C4-2B (cell line): ENCODE results near the gene RBFOX2.

ENCODE experiments used
- ZFX ChIP-seq: fragments of 450-650 bp; IDR thresholded peaks from 2 replicates; pipeline ENCODE4 v1.6.1; 2017
- TF ChIP-seq, protein P1 (sequence below): fragments of 450-650 bp; conservative IDR thresholded peaks from 2 replicates; pipeline ENCODE4 v1.5.1; 2017; ENCODE audit warnings: mild to moderate bottlenecking

DNA sequence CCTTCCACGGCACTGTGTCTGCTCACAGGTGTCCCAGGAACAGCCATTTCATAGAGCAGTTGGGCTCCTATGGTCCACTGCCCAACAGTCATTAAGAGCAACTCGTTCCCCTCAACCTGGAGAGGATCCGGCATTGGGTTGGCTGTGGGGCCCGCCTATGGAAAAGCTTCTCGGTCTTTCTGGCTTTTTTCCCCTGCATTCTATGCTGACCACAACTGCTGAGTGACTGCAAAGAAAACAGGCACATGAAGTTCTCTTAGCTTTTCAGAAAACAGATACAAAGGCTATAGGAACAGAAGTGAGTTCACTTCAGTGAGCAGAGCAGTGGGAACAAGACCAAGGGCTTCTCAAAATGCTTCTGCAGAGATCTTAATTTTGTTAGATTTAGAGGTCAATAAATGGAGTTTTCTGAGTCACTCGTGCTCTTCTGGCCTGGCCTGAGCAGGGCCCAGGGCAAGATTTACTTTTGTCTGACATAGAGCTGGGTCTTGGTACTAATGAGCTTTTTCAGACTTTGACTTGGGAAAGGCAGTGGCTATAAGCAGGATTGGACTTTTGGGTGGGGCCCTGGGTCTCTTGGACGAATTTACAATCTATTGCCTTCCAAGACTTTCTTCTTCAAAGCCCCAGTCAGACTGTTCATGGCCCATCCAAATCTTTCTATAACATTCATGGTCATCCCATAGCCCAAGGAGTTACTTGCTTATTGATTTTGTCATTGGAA is 324.6 kb downstream of the RBFOX2 start:
- TF ChIP-seq, protein P1, sequence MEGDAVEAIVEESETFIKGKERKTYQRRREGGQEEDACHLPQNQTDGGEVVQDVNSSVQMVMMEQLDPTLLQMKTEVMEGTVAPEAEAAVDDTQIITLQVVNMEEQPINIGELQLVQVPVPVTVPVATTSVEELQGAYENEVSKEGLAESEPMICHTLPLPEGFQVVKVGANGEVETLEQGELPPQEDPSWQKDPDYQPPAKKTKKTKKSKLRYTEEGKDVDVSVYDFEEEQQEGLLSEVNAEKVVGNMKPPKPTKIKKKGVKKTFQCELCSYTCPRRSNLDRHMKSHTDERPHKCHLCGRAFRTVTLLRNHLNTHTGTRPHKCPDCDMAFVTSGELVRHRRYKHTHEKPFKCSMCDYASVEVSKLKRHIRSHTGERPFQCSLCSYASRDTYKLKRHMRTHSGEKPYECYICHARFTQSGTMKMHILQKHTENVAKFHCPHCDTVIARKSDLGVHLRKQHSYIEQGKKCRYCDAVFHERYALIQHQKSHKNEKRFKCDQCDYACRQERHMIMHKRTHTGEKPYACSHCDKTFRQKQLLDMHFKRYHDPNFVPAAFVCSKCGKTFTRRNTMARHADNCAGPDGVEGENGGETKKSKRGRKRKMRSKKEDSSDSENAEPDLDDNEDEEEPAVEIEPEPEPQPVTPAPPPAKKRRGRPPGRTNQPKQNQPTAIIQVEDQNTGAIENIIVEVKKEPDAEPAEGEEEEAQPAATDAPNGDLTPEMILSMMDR: no peak
- TF ChIP-seq ZFX: no peak
